Adrenal gland (tissue), 12 donors: ENCODE data around the gene SORL1. TPM values are rescaled to one million over a fixed set of nuclear protein-coding genes. Genes with fewer than 3 reads are reported as not detected.

Source experiments
- DNase-seq, 7 donors: peaks; one replicate each; pipeline ENCODE4 v3.0.0-alpha.2; 2019 to 2020
- H3K27ac ChIP-seq, 5 donors: fragments of 200-600 bp; sonication (generic) in 4 of 5; 1 replicate in 3 of 5; 2 replicates in 2 of 5; pipeline versions ENCODE4 v1.5.1 to v1.8.0; 2016 to 2020; ENCODE audit warnings: mild to moderate bottlenecking in 1 of 5
- H3K27me3 ChIP-seq: fragments of 200-600 bp; 2 replicates; pipeline ENCODE4 v1.8.0; 2021
- H3K36me3 ChIP-seq, 2 donors: fragments of 200-600 bp; replicated peaks in 1 of 2; 1 replicate in 1 of 2; 2 replicates in 1 of 2; pipeline versions ENCODE4 v1.5.1 to v1.8.0; 2018 to 2022
- H3K4me1 ChIP-seq, 2 donors: fragments of 200-600 bp; replicated peaks in 1 of 2; 1 replicate in 1 of 2; 2 replicates in 1 of 2; pipeline versions ENCODE4 v1.5.1 to v1.8.0; 2018 to 2021
- H3K4me3 ChIP-seq, 4 donors: fragments of 200-600 bp; sonication (generic) in 3 of 4; one replicate each; pipeline ENCODE4 v1.5.1; 2016 to 2018
- H3K9me3 ChIP-seq, 3 donors: fragments of 200-600 bp; sonication (generic) in 1 of 3; replicated peaks in 1 of 3; 1 replicate in 2 of 3; 2 replicates in 1 of 3; pipeline versions ENCODE4 v1.5.1 to v1.8.0; 2016 to 2021
- CTCF ChIP-seq, 6 experiments: fragments of 450-650 bp in 4 of 6; fragments of 200-600 bp in 2 of 6; sonication (generic) in 1 of 6; IDR thresholded peaks; 1 replicate in 5 of 6; 2 replicates in 1 of 6; pipeline versions ENCODE4 v1.5.1 to v1.8.0; 2016 to 2021; ENCODE audit warnings: antibody characterized with exemption in 6 of 6, mild to moderate bottlenecking in 2 of 6, moderate library complexity in 1 of 6
- POLR2A ChIP-seq, 2 donors: fragments of 450-650 bp; IDR thresholded peaks; one replicate each; pipeline ENCODE4 v1.6.1; 2017; ENCODE audit warnings: antibody characterized with exemption in 2 of 2, mild to moderate bottlenecking in 2 of 2, moderate library complexity in 1 of 2
- WGBS, 4 donors: extraction: QIAGEN DNeasy Blood & Tissue Kit in 2 of 4; methylation state at CpG; one replicate each; pipeline versions ENCODE4 v1.1.5 to v1.1.7; 2013 to 2017; 5-methylcytosine and 5-hydroxymethylcytosine counted together
- intact Hi-C, 2 donors: fragments of 100-400 bp; cut with DNase I; formaldehyde crosslinking; loops; one replicate each; pipeline versions ENCODE4 v1.14.1 to v1.15.0; 2022 to 2023
- polyA plus RNA-seq, 3 donors: library from polyadenylated mRNA; stranded (reverse); fragments of 200-250 nt in 2 of 3; fragments of 350-450 nt in 1 of 3; fragmentation: Illumina TruSeq in 1 of 3; extraction: RNeasy Lipid Tissue Mini Kit (QIAGEN cat#74804) in 1 of 3; gene quantifications; one replicate each; pipeline ENCODE4 v1.2.3, GENCODE V29; 2013 to 2014
- total RNA-seq, 9 donors: library from RNA; depleted of rRNA in 4 of 9; stranded (reverse); fragments of >200 nt in 4 of 9; fragments of 120-200 nt in 1 of 9; fragmentation: NEBNext Ultra II Directional in 1 of 9; extraction: Animal tissue kit (Norgen Biotek cat#: 25700) in 1 of 9; gene quantifications; one replicate each; pipeline versions ENCODE4 v1.1.0 to v1.2.4, GENCODE V29; 2013 to 2023
- donor health status: healthy with polysubstance abuse.
- donor health status: Bipolar disorder and iron deficiency.
- donor health status: DM: yes; HTN: yes; CAD: no.
- donor health status: DM: no; HTN: no; CAD: no.
- donor health status: DM: no; HTN: no; CAD: no.
- donor health status: DM: yes; HTN: yes; CAD: no.

Gene SORL1
- total and polyA plus RNA-seq, 12 donors, result 1.0 to 28.6 (median 8.9) TPM

GRCh38 chr11:121672630-121673487, 220.7 kb downstream of the SORL1 start:
- peak overlapping the region in 2 of 5 donors; percentile 28 to 66 for H3K27ac ChIP-seq
- no peak overlapping the region for H3K4me3 ChIP-seq
- H3K27me3 ChIP-seq, result no peaks in the 10 kb centered on the region
- intact Hi-C loops, result no loop called here
- no peaks in the 10 kb centered on the region for H3K9me3 ChIP-seq
- H3K36me3 ChIP-seq, result no peaks in the 10 kb centered on the region
- DNase-seq, result peak in 2 of 7 donors; percentile 16 to 81
- H3K4me1 ChIP-seq, result peaks cover 0 to 15% of the 10 kb centered on the region in 2 donors
- WGBS, 4 donors, result 53 to 68% (median 65%) methylated on average over 12 to 13 of the region's 13 CpGs
- no peak for TF ChIP-seq POLR2A (IDR thresholded peaks at IDR 0.05)
- TF ChIP-seq CTCF (IDR thresholded peaks at IDR 0.05), result no peak

GRCh38 chr11:121681550-121682268, 229.6 kb downstream of the SORL1 start:
- DNase-seq, result no peak
- TF ChIP-seq CTCF (IDR thresholded peaks at IDR 0.05) (no peak), POLR2A (IDR thresholded peaks at IDR 0.05) (no peak)
- H3K36me3 ChIP-seq, result no peaks in the 10 kb centered on the region
- no peak overlapping the region for H3K27ac ChIP-seq
- intact Hi-C loops, result no loop called here
- H3K4me1 ChIP-seq, result no peaks in the 10 kb centered on the region
- 64 to 84% (median 78%) methylated on average over 1 of the region's 1 CpG for WGBS, 4 donors
- H3K9me3 ChIP-seq, result no peaks in the 10 kb centered on the region
- H3K27me3 ChIP-seq, result no peaks in the 10 kb centered on the region
- H3K4me3 ChIP-seq, result no peak overlapping the region

Other genes with a start within 250 kb of the SORL1 start
- 100 to 1,000 TPM in 2 of 9 donors, 10 to 100 TPM in 7; 27.2 to 178 (median 43.2) TPM for gene SC5D, start 159.5 kb upstream of the SORL1 start, total RNA-seq
- 100 to 1,000 TPM in 1 of 3 donors, 10 to 100 TPM in 2; 18.3 to 317 (median 21.0) TPM for gene SC5D, start 159.5 kb upstream of the SORL1 start, polyA plus RNA-seq